ENCODE measurements around the gene BMPER.
A peak's percentile ranks its signal among the peaks of the same experiment; 100 is the strongest.
"Not testable (repeated sequence)": the region's sequence is repeated elsewhere in the genome, so short reads cannot be mapped to it uniquely, and the experiment has no call there.

BMPER gene

GRCh38 chr7:34165927-34166550 is 260.7 kb downstream of the BMPER start:
- no peak overlapping the region for H3K27ac ChIP-seq (ENCODE audit: extremely low read depth, low read depth, low read length)
- no peaks in the 10 kb centered on the region for H3K36me3 ChIP-seq (ENCODE audit: control insufficient read depth in 2 of 2, insufficient read depth in 1 of 2, low read length in 2 of 2)
- POLR2A ChIA-PET, result no interaction called here
- H3K9me3 ChIP-seq (ENCODE audit: control insufficient read depth, insufficient read depth, low read depth, low read length), result no peaks in the 10 kb centered on the region
- CTCF ChIA-PET, result interaction anchor here (0.5 to 1.2 kb wide), 5 partner anchors 9 to 260 kb away, joined by 3 to 12 read pairs (median 4); no protein-coding TSS in a partner anchor
- no peak overlapping the region for H3K4me3 ChIP-seq (ENCODE audit: low read depth, low read length)
- no peaks in the 10 kb centered on the region for H3K4me1 ChIP-seq (ENCODE audit: control insufficient read depth, insufficient read depth, low read length)
- TF ChIP-seq ZNF148 (tag by site-specific recombination; IDR thresholded peaks at IDR 0.05; ENCODE audit: borderline replicate concordance) (no peak), ZNF664 (tag by site-specific recombination; IDR thresholded peaks at IDR 0.05) (no peak), KLF9 (tag by site-specific recombination; IDR thresholded peaks at IDR 0.05; ENCODE audit: low read depth) (no peak), ZBTB17 (tag by site-specific recombination; IDR thresholded peaks at IDR 0.05) (no peak), ZNF707 (tag by site-specific recombination; IDR thresholded peaks at IDR 0.05) (no peak), ZNF654 (tag by site-specific recombination; IDR thresholded peaks at IDR 0.05; ENCODE audit: low read depth) (peak; percentile 19; the same call in 1 of the 2 replicates)

GRCh38 chr7:34168013-34168412 is 262.7 kb downstream of the BMPER start:
- peak; percentile 37 for TF ChIP-seq SETDB1 (IDR thresholded peaks at IDR 0.05; ENCODE audit: insufficient read length, low read length)
- no peak for TF ChIP-seq PATZ1 (tag by site-specific recombination; IDR thresholded peaks at IDR 0.05)
- TF ChIP-seq ZFHX2 (tag by site-specific recombination; conservative IDR thresholded peaks at IDR 0.05), result peak; percentile 53
- H3K4me3 ChIP-seq (ENCODE audit: low read depth, low read length), result no peak overlapping the region
- H3K9me3 ChIP-seq (ENCODE audit: control insufficient read depth, insufficient read depth, low read depth, low read length), result no peaks in the 10 kb centered on the region
- POLR2A ChIA-PET, result no interaction called here
- no peaks in the 10 kb centered on the region for H3K36me3 ChIP-seq (ENCODE audit: control insufficient read depth in 2 of 2, insufficient read depth in 1 of 2, low read length in 2 of 2)
- H3K4me1 ChIP-seq (ENCODE audit: control insufficient read depth, insufficient read depth, low read length), result no peaks in the 10 kb centered on the region
- CTCF ChIA-PET, result interaction anchor here (0.7 kb wide), 1 partner anchor 17 kb away, joined by 3 read pairs; no protein-coding TSS in a partner anchor
- H3K27ac ChIP-seq (ENCODE audit: extremely low read depth, low read depth, low read length), result no peak overlapping the region

- POLR2A ChIA-PET; H3K4me3 ChIP-seq (ENCODE audit: low read depth, low read length): not testable (repeated sequence)
- 0 out of 2 replicates have a peak, but pooled peaks have one; percentile 22 for TF ChIP-seq ZFHX2 (tag by site-specific recombination; conservative IDR thresholded peaks at IDR 0.05)
- peak; percentile 48 for TF ChIP-seq ZNF335 (tag by site-specific recombination; conservative IDR thresholded peaks at IDR 0.05)
Observed at GRCh38 chr7:34174688-34175616, 269.6 kb downstream of the BMPER start.

GRCh38 chr7:34175837-34176236 is 270.5 kb downstream of the BMPER start:
- ChIA-PET CTCF (no interaction called here), POLR2A (no interaction called here)
- Histone ChIP-seq H3K4me3 (ENCODE audit: low read depth, low read length) (no peak overlapping the region), H3K9me3 (ENCODE audit: control insufficient read depth, insufficient read depth, low read depth, low read length) (no peaks in the 10 kb centered on the region), H3K36me3 (ENCODE audit: control insufficient read depth in 2 of 2, insufficient read depth in 1 of 2, low read length in 2 of 2) (no peaks in the 10 kb centered on the region), H3K27ac (ENCODE audit: extremely low read depth, low read depth, low read length) (no peak overlapping the region), H3K4me1 (ENCODE audit: control insufficient read depth, insufficient read depth, low read length) (no peaks in the 10 kb centered on the region)
- TF ChIP-seq KLF7 (tag by site-specific recombination; IDR thresholded peaks at IDR 0.05; ENCODE audit: borderline replicate concordance), result no peak
- TF ChIP-seq ZNF548 (tag by site-specific recombination; IDR thresholded peaks at IDR 0.05), result peak; percentile 90

More at GRCh38 chr7:34174688-34175616, 269.6 kb downstream of the BMPER start:
- H3K27ac ChIP-seq (ENCODE audit: extremely low read depth, low read depth, low read length); H3K4me1 ChIP-seq (ENCODE audit: control insufficient read depth, insufficient read depth, low read length); H3K36me3 ChIP-seq (ENCODE audit: control insufficient read depth in 2 of 2, insufficient read depth in 1 of 2, low read length in 2 of 2); H3K9me3 ChIP-seq (ENCODE audit: control insufficient read depth, insufficient read depth, low read depth, low read length); CTCF ChIA-PET: not testable (repeated sequence)
